Ishikawa (cell line): ENCODE data around the gene MTHFD1L.
A peak's percentile ranks its signal among the peaks of the same experiment; 100 is the strongest.

Experiments
- CEBPB ChIP-seq: IDR thresholded peaks from 2 replicates; pipeline ENCODE4 v1.6.1; 2012
- CREB1 ChIP-seq: IDR thresholded peaks from 2 replicates; pipeline ENCODE4 v1.6.1; 2012; ENCODE audit warnings: low read depth
- EGR1 ChIP-seq: IDR thresholded peaks from 2 replicates; pipeline ENCODE4 v1.6.1; 2012
- EP300 ChIP-seq: IDR thresholded peaks from 2 replicates; pipeline ENCODE4 v1.6.1; 2012; ENCODE audit warnings: borderline replicate concordance
- FOXM1 ChIP-seq: IDR thresholded peaks from 2 replicates; pipeline ENCODE4 v1.6.1; 2012; ENCODE audit warnings: low read depth, borderline replicate concordance
- NFIC ChIP-seq: IDR thresholded peaks from 2 replicates; pipeline ENCODE4 v1.6.1; 2012
- RAD21 ChIP-seq: IDR thresholded peaks from 2 replicates; pipeline ENCODE4 v1.6.1; 2012; ENCODE audit warnings: low read depth
- REST ChIP-seq: IDR thresholded peaks from 2 replicates; pipeline ENCODE4 v1.6.1; 2012; ENCODE audit warnings: low read depth, mild to moderate bottlenecking
- TAF1 ChIP-seq: IDR thresholded peaks from 2 replicates; pipeline ENCODE4 v1.6.1; 2012; ENCODE audit warnings: low read depth, mild to moderate bottlenecking
- TCF12 ChIP-seq: IDR thresholded peaks from 2 replicates; pipeline ENCODE4 v1.6.1; 2012; ENCODE audit warnings: low read depth
- TEAD4 ChIP-seq: IDR thresholded peaks from 2 replicates; pipeline ENCODE4 v1.6.1; 2012
- USF1 ChIP-seq: IDR thresholded peaks from 2 replicates; pipeline ENCODE4 v1.6.1; 2012
- YY1 ChIP-seq: IDR thresholded peaks from 2 replicates; pipeline ENCODE4 v1.6.1; 2012; ENCODE audit warnings: low read depth
- ZBTB7A ChIP-seq: IDR thresholded peaks from 2 replicates; pipeline ENCODE4 v1.6.1; 2012; ENCODE audit warnings: low read depth
- TF ChIP-seq, protein P1 (sequence below): IDR thresholded peaks from 2 replicates; pipeline ENCODE4 v1.6.1; 2012

Gene MTHFD1L

GRCh38 chr6:150887978-150888563 is 22.6 kb downstream of the MTHFD1L start:
- no peak for TF ChIP-seq EGR1
- no peak for TF ChIP-seq FOXM1
- TF ChIP-seq CEBPB: no peak
- TF ChIP-seq, protein P1, sequence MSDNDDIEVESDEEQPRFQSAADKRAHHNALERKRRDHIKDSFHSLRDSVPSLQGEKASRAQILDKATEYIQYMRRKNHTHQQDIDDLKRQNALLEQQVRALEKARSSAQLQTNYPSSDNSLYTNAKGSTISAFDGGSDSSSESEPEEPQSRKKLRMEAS: no peak
- no peak for TF ChIP-seq EP300
- no peak for TF ChIP-seq USF1
- no peak for TF ChIP-seq TAF1
- no peak for TF ChIP-seq REST
- TF ChIP-seq CREB1: no peak
- no peak for TF ChIP-seq ZBTB7A
- TF ChIP-seq YY1: no peak
- TF ChIP-seq TCF12: no peak
- TF ChIP-seq TEAD4: no peak
- no peak for TF ChIP-seq RAD21
- no peak for TF ChIP-seq NFIC

DNA sequence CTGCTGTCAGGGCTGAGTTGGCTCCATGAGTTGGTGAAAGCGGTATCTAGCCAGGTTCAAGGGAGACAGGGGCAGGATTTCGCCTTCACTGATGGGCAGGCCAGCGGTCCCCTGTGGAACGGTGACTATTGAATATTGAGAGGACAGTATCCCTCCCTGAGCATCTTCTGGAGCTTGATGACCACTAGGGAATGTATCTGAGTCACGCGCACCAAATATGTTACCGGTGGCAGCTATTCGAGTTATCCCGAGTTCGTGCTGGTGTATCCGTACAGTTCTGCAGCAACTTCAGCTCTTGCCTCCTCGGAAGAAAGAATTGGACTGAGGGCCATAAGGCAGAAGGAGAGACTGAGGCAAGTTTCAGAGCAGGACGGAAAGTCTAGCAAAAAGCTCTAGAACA is 24.8 kb downstream of the MTHFD1L start:
- no peak for TF ChIP-seq USF1
- no peak for TF ChIP-seq FOXM1
- TF ChIP-seq CREB1: no peak
- no peak for TF ChIP-seq TCF12
- no peak for TF ChIP-seq REST
- no peak for TF ChIP-seq TEAD4
- TF ChIP-seq, protein P1: no peak
- no peak for TF ChIP-seq RAD21
- no peak for TF ChIP-seq EGR1
- no peak for TF ChIP-seq TAF1
- no peak for TF ChIP-seq YY1
- TF ChIP-seq CEBPB: no peak
- no peak for TF ChIP-seq EP300
- TF ChIP-seq NFIC: no peak
- no peak for TF ChIP-seq ZBTB7A

- TF ChIP-seq TCF12: peak; percentile 34; the same call in 1 of the 2 replicates
- TF ChIP-seq TEAD4: peak; percentile 6; the same call in 1 of the 2 replicates
- TF ChIP-seq RAD21: peak; percentile 78
- TF ChIP-seq, protein P1: no peak
- no peak for TF ChIP-seq CEBPB
- TF ChIP-seq NFIC: peak; percentile 49; the same call in 1 of the 2 replicates
- TF ChIP-seq YY1: 0 out of 2 replicates have a peak, but pooled peaks have one; percentile 16
These were observed 26.5 kb downstream of the MTHFD1L start for GRCh38 chr6:150891888-150892485.

GRCh38 chr6:150894191-150894744 is 28.8 kb downstream of the MTHFD1L start:
- TF ChIP-seq RAD21 (no peak), TEAD4 (no peak), NFIC (no peak), REST (no peak), USF1 (no peak), EGR1 (no peak), ZBTB7A (no peak), CEBPB (no peak), EP300 (no peak), TCF12 (no peak), TAF1 (no peak)
- TF ChIP-seq, protein P1: no peak
